BJ (cell line): ENCODE results near the gene SLC24A4. TPM values are rescaled to one million over a fixed set of nuclear protein-coding genes. Genes with fewer than 3 reads are reported as not detected.

Experiments
- CTCF ChIA-PET: fragments of 350-600 bp; formaldehyde crosslinking; extraction: SDS; loops from one replicate; lab custom pipeline; 2021; ENCODE audit warnings: antibody characterized with exemption, inconsistent platforms; lab: Yijun Ruan, JAX
- POLR2A ChIA-PET: fragments of 300-600 bp; sonication (Branson Sonifier 250); formaldehyde crosslinking; extraction: SDS; loops from one replicate; lab custom pipeline; 2021; ENCODE audit warnings: antibody characterized with exemption; lab: Charles Lee
- DNase-seq: peaks from one replicate; pipeline ENCODE4 v3.0.0-alpha.2; 2011; ENCODE audit warnings: low read depth
- H3K27me3 ChIP-seq: 2 replicates; pipeline ENCODE4 v1.6.0; 2011; ENCODE audit warnings: low read length; ENCODE audit not compliant: control insufficient read depth, insufficient read depth
- H3K36me3 ChIP-seq: 2 replicates; pipeline ENCODE4 v1.5.1; 2011; ENCODE audit warnings: low read length; ENCODE audit not compliant: control insufficient read depth, insufficient read depth
- H3K4me3 ChIP-seq: 2 replicates; pipeline ENCODE4 v1.5.1; 2011; ENCODE audit warnings: low read depth, mild to moderate bottlenecking, control low read depth, low read length
- polyA plus RNA-seq: library from polyadenylated mRNA; depleted of rRNA; stranded (reverse); fragments of >200 nt; gene quantifications from 2 replicates; pipeline ENCODE4 v1.2.3, GENCODE V29; 2011
- TF ChIP-seq, protein P1 (sequence below): IDR thresholded peaks from 2 replicates; pipeline ENCODE4 v1.5.1; 2011; ENCODE audit warnings: low read depth, mild to moderate bottlenecking, control low read depth, inconsistent platforms, low read length, moderate library complexity; ENCODE audit not compliant: insufficient read depth

Gene SLC24A4
- polyA plus RNA-seq, 1 experiment, result not detected

DNA sequence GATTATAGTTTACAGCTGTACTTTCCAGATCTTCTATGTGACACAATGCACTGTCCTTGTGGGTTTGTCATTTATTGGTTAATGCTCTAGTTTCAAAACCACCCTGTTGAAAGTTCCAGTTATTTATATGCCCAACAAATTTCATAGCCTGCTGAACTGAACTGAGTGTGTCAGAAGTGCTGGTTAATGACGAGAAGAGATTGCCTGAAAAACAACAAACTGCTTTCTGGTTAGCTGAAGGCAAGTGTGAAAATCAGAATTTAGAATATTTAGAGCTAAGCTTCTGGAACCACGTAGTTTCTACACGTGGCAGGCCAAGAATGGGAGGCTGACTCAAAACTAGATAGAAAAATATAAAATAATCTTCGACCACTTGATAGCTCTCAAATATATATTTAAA lies 171.5 kb downstream of the SLC24A4 start:
- ChIA-PET CTCF (no interaction called here), POLR2A (no interaction called here)
- Histone ChIP-seq H3K36me3 (no peaks in the 10 kb centered on the region), H3K4me3 (no peak overlapping the region), H3K27me3 (peaks cover 2% of the 10 kb centered on the region; the same call in 1 of the 2 replicates)
- DNase-seq, result no peak
- TF ChIP-seq, protein P1, sequence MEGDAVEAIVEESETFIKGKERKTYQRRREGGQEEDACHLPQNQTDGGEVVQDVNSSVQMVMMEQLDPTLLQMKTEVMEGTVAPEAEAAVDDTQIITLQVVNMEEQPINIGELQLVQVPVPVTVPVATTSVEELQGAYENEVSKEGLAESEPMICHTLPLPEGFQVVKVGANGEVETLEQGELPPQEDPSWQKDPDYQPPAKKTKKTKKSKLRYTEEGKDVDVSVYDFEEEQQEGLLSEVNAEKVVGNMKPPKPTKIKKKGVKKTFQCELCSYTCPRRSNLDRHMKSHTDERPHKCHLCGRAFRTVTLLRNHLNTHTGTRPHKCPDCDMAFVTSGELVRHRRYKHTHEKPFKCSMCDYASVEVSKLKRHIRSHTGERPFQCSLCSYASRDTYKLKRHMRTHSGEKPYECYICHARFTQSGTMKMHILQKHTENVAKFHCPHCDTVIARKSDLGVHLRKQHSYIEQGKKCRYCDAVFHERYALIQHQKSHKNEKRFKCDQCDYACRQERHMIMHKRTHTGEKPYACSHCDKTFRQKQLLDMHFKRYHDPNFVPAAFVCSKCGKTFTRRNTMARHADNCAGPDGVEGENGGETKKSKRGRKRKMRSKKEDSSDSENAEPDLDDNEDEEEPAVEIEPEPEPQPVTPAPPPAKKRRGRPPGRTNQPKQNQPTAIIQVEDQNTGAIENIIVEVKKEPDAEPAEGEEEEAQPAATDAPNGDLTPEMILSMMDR, result no peak

DNA sequence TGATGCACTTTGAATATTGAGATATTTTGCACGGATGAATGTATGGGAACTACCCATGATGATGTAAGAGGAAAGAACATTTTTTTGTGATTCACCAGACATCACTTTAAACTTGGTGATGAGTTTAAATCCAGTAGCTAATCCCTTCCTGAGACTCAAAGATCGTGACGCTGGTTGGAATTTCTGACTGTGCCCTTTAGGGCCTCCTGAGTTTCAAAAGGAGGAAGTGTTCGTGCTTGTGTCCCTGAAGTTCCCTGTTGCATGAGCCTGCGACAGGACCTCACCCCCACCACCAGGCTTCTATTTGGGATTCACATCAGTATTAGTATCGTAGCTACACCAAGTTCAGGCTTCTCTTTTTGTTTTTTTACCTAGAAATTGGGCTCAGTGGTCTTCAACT lies 172.1 kb downstream of the SLC24A4 start:
- no peak for DNase-seq
- peaks cover 2% of the 10 kb centered on the region; the same call in 1 of the 2 replicates for H3K27me3 ChIP-seq
- CTCF ChIA-PET, result no interaction called here
- TF ChIP-seq, protein P1, result no peak
- POLR2A ChIA-PET, result no interaction called here
- H3K4me3 ChIP-seq, result no peak overlapping the region
- H3K36me3 ChIP-seq, result no peaks in the 10 kb centered on the region

DNA sequence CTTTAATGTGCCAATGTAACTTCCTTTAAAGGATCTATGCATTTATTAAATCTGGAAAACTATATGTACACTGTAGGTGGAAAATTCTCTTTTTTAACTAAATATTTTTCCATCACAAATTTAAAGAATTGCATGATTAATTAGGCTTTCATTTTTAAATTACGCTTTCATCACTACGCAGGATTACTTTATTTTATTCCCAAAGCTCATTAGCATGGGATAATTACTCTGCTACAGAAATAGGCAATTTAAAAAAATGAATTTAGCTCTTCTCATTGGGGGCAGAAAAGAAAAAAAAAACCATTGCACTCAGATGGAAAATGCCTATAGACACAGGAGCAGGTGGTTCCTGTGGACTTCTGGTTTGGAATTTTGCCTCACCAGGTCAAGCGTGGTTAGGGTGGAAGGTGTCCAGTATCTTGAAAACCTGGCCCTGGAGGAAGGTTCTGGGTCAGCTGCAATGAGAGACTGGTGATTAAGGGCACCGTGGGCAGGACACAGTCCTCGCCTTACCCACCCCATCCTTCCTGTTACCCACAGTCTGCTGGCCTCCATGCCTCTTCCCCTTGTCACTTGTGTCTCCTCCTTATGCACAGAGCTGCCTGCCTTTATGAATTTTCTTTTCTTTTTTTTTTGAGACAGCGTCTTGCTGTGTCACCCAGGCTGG lies 173.4 kb downstream of the SLC24A4 start:
- no peak overlapping the region for H3K4me3 ChIP-seq
- DNase-seq, result no peak
- TF ChIP-seq, protein P1, result no peak
- CTCF ChIA-PET, result interaction anchor here (0.7 kb wide), 1 partner anchor 389 kb away, joined by 4 read pairs; no protein-coding TSS in a partner anchor
- H3K36me3 ChIP-seq, result no peaks in the 10 kb centered on the region
- H3K27me3 ChIP-seq, result peaks cover 2% of the 10 kb centered on the region; the same call in 1 of the 2 replicates
- POLR2A ChIA-PET, result no interaction called here

DNA sequence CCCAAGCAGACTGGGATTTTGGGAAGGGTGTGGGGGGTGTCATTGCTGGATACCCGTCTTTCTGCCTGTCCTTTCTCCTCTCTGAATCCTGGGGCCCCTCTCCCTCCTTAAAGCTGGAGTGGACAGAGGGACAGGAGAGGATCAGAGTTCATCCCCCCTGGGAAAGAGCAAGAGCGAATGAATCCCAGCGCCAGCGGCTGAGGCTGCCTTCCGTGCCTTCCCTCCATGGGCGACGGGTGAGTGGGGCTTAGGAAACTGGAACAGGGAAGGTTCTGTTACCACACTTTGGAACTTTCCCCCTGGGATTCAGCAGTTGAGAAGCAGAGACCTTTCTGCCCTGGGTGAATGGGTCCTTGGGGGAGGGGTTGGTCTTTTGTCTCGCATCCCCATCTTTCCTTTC lies 174.4 kb downstream of the SLC24A4 start:
- no peaks in the 10 kb centered on the region for H3K36me3 ChIP-seq
- TF ChIP-seq, protein P1, result no peak
- peaks cover 2% of the 10 kb centered on the region; the same call in 1 of the 2 replicates for H3K27me3 ChIP-seq
- no peak for DNase-seq
- ChIA-PET CTCF (no interaction called here), POLR2A (no interaction called here)
- H3K4me3 ChIP-seq, result no peak overlapping the region

DNA sequence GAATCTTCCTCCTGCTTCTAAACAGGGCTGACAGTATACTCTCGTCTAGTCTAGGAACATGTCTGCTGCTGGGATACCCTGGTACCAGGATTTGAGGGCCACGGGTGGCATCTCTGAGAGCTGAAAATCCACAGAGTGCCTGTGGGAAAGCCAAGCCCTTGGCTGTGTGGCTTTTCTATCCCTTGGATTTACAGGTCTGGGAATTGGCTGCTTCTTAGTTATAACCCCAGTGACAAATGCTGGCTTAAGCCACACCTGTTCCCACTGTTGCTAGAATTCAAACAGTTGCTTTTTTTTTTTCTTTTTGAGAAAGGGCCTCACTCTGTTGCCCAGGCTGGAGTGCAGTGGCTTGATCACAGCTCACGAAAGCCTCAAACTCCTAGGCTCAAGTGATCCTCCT lies 176.3 kb downstream of the SLC24A4 start:
- H3K4me3 ChIP-seq, result no peak overlapping the region
- TF ChIP-seq, protein P1, result no peak
- H3K36me3 ChIP-seq, result no peaks in the 10 kb centered on the region
- DNase-seq, result no peak
- POLR2A ChIA-PET, result no interaction called here
- H3K27me3 ChIP-seq, result no peaks in the 10 kb centered on the region; the same call in 1 of the 2 replicates
- CTCF ChIA-PET, result interaction anchor here (0.6 kb wide), 1 partner anchor 199 kb away, joined by 3 read pairs; no protein-coding TSS in a partner anchor
